Neural progenitor cell (in vitro differentiated cells): ENCODE results near the gene SYNDIG1L. TPM values are rescaled to one million over a fixed set of nuclear protein-coding genes. Genes with fewer than 3 reads are reported as not detected.

Source experiments
- DNase-seq: peaks from one replicate; pipeline ENCODE4 v3.0.0-alpha.2; 2016; ENCODE audit warnings: low spot score
- H2AFZ ChIP-seq: fragments of 200-600 bp; sonication (generic); replicated peaks from 2 replicates; pipeline ENCODE4 v1.6.1; 2016; ENCODE audit warnings: antibody characterized with exemption
- H3F3A ChIP-seq: fragments of 200-600 bp; sonication (generic); 2 replicates; pipeline ENCODE4 v1.6.1; 2016; ENCODE audit warnings: antibody characterized with exemption, low read depth
- H3K27ac ChIP-seq: fragments of 200-600 bp; sonication (generic); 2 replicates; pipeline ENCODE4 v1.5.1; 2016; ENCODE audit warnings: mild to moderate bottlenecking
- H3K27me3 ChIP-seq: fragments of 200-600 bp; sonication (generic); 2 replicates; pipeline ENCODE4 v1.6.1; 2016; ENCODE audit warnings: mild to moderate bottlenecking, moderate library complexity
- H3K36me3 ChIP-seq: fragments of 200-600 bp; sonication (generic); 2 replicates; pipeline ENCODE4 v1.5.1; 2016
- H3K4me1 ChIP-seq: fragments of 200-600 bp; sonication (generic); 2 replicates; pipeline ENCODE4 v1.6.1; 2016; ENCODE audit warnings: mixed run types
- H3K4me2 ChIP-seq: fragments of 200-600 bp; sonication (generic); 2 replicates; pipeline ENCODE4 v1.6.1; 2016
- H3K4me3 ChIP-seq: fragments of 200-600 bp; sonication (generic); 2 replicates; pipeline ENCODE4 v1.5.1; 2016
- H3K79me2 ChIP-seq: fragments of 200-600 bp; sonication (generic); 2 replicates; pipeline ENCODE4 v1.6.1; 2016; ENCODE audit warnings: low read depth
- H3K9ac ChIP-seq: fragments of 200-600 bp; sonication (generic); 2 replicates; pipeline ENCODE4 v1.6.1; 2016
- H3K9me3 ChIP-seq: fragments of 200-600 bp; sonication (generic); 2 replicates; pipeline ENCODE4 v1.5.1; 2016; ENCODE audit warnings: low read depth
- H4K20me1 ChIP-seq: fragments of 200-600 bp; sonication (generic); 2 replicates; pipeline ENCODE4 v1.6.1; 2016; ENCODE audit warnings: low read depth
- H3K27ac Mint-ChIP-seq: 3 replicates; pipeline ENCODE4 v1.8.0; 2021; ENCODE audit warnings: mixed read lengths
- H3K27me3 Mint-ChIP-seq: 2 replicates; pipeline ENCODE4 v1.8.0; 2022; ENCODE audit warnings: low read depth, mild to moderate bottlenecking, inconsistent platforms, moderate library complexity, mixed read lengths; ENCODE audit not compliant: insufficient read depth
- H3K36me3 Mint-ChIP-seq: 3 replicates; pipeline ENCODE4 v1.8.0; 2021; ENCODE audit warnings: mixed read lengths
- H3K4me1 Mint-ChIP-seq: 3 replicates; pipeline ENCODE4 v1.8.0; 2021; ENCODE audit warnings: mixed read lengths
- H3K4me3 Mint-ChIP-seq: 3 replicates; pipeline ENCODE4 v1.8.0; 2021; ENCODE audit warnings: mild to moderate bottlenecking, moderate library complexity, mixed read lengths
- H3K9me3 Mint-ChIP-seq: 3 replicates; pipeline ENCODE4 v1.8.0; 2020; ENCODE audit warnings: mixed read lengths
- CTCF ChIP-seq: fragments of 200-600 bp; sonication (generic); IDR thresholded peaks from 2 replicates; pipeline ENCODE4 v1.5.1; 2017; ENCODE audit warnings: antibody characterized with exemption, mild to moderate bottlenecking
- EZH2 ChIP-seq: fragments of 200-600 bp; sonication (generic); IDR thresholded peaks from 2 replicates; pipeline ENCODE4 v1.6.1; 2017; ENCODE audit warnings: antibody characterized with exemption, mild to moderate bottlenecking, moderate library complexity
- EZH2phosphoT487 ChIP-seq: fragments of 200-600 bp; sonication (generic); IDR thresholded peaks from 2 replicates; pipeline ENCODE4 v1.6.1; 2017; ENCODE audit warnings: antibody characterized with exemption
- total RNA-seq: library from RNA; depleted of rRNA; stranded (reverse); fragments of >200 nt; gene quantifications from 2 replicates; pipeline ENCODE4 v1.2.3, GENCODE V29; 2015; ENCODE audit warnings: low replicate concordance

Gene SYNDIG1L
- total RNA-seq, 1 donor from 2014 or later = not detected

GRCh38 chr14:74404435-74404834 is 21.6 kb downstream of the SYNDIG1L start:
- Mint-ChIP-seq H3K27ac (no peak overlapping the region), H3K4me1 (peaks cover 29% of the 10 kb centered on the region), H3K36me3 (no peaks in the 10 kb centered on the region), H3K9me3 (no peaks in the 10 kb centered on the region), H3K27me3 (peaks cover 8% of the 10 kb centered on the region), H3K4me3 (no peak overlapping the region)
- Histone ChIP-seq H3K4me3 (no peak overlapping the region), H3K4me1 (peaks cover 37% of the 10 kb centered on the region), H4K20me1 (no peaks in the 10 kb centered on the region), H3K36me3 (no peaks in the 10 kb centered on the region), H3K9me3 (no peaks in the 10 kb centered on the region), H3K27me3 (no peaks in the 10 kb centered on the region), H3K79me2 (no peaks in the 10 kb centered on the region), H3F3A (peaks cover 20% of the 10 kb centered on the region), H3K9ac (no peak overlapping the region), H3K4me2 (no peak overlapping the region), H3K27ac (no peak overlapping the region), H2AFZ (no peak overlapping the region)
- DNase-seq = no peak
- no peak for TF ChIP-seq CTCF
- TF ChIP-seq EZH2 = no peak
- no peak for TF ChIP-seq EZH2phosphoT487

GRCh38 chr14:74403619-74404417 is 22.2 kb downstream of the SYNDIG1L start:
- H3K9ac ChIP-seq = no peak overlapping the region
- DNase-seq = no peak
- TF ChIP-seq EZH2phosphoT487 (no peak), CTCF (no peak), EZH2 (no peak)
- H3K27ac ChIP-seq = no peak overlapping the region
- peaks cover 8% of the 10 kb centered on the region for H3K27me3 Mint-ChIP-seq
- no peak overlapping the region for H2AFZ ChIP-seq
- H3K4me2 ChIP-seq = no peak overlapping the region
- no peak overlapping the region for H3K4me3 ChIP-seq
- H3K27ac Mint-ChIP-seq = no peak overlapping the region
- no peaks in the 10 kb centered on the region for H3K9me3 Mint-ChIP-seq
- no peaks in the 10 kb centered on the region for H3K9me3 ChIP-seq
- H3K79me2 ChIP-seq = no peaks in the 10 kb centered on the region
- H3K4me3 Mint-ChIP-seq = no peak overlapping the region
- peaks cover 41% of the 10 kb centered on the region for H3K4me1 ChIP-seq
- H3F3A ChIP-seq = peaks cover 20% of the 10 kb centered on the region
- H3K36me3 Mint-ChIP-seq = no peaks in the 10 kb centered on the region
- H3K27me3 ChIP-seq = no peaks in the 10 kb centered on the region
- H3K4me1 Mint-ChIP-seq = peaks cover 29% of the 10 kb centered on the region
- no peaks in the 10 kb centered on the region for H4K20me1 ChIP-seq
- H3K36me3 ChIP-seq = no peaks in the 10 kb centered on the region

- Mint-ChIP-seq H3K36me3 (no peaks in the 10 kb centered on the region), H3K27ac (peak overlapping the region; percentile 69), H3K4me1 (peaks cover 32% of the 10 kb centered on the region), H3K9me3 (no peaks in the 10 kb centered on the region), H3K4me3 (peak overlapping the region; percentile 53), H3K27me3 (peaks cover 8% of the 10 kb centered on the region)
- peak overlapping the region; percentile 85 for H2AFZ ChIP-seq
- H3K9ac ChIP-seq = no peak overlapping the region
- no peaks in the 10 kb centered on the region for H3K36me3 ChIP-seq
- no peak for DNase-seq
- peak overlapping the region; percentile 66 for H3K4me2 ChIP-seq
- no peaks in the 10 kb centered on the region for H4K20me1 ChIP-seq
- H3K9me3 ChIP-seq = no peaks in the 10 kb centered on the region
- no peak overlapping the region for H3K27ac ChIP-seq
- H3K27me3 ChIP-seq = no peaks in the 10 kb centered on the region
- no peak overlapping the region for H3K4me3 ChIP-seq
- H3K79me2 ChIP-seq = no peaks in the 10 kb centered on the region
- TF ChIP-seq CTCF = no peak
- TF ChIP-seq EZH2phosphoT487 = no peak
- TF ChIP-seq EZH2 = no peak
- H3F3A ChIP-seq = peaks cover 20% of the 10 kb centered on the region
- H3K4me1 ChIP-seq = peaks cover 41% of the 10 kb centered on the region
Measured at GRCh38 chr14:74402401-74403251, 23.4 kb downstream of the SYNDIG1L start.
